DMS 273 treated with DMSO at 0.1 percent for 48 hours (cell line): Measurements from ENCODE around the gene URAD.
"Not testable (repeated sequence)": the region's sequence is repeated elsewhere in the genome, so short reads cannot be mapped to it uniquely, and the experiment has no call there.

Experiments used
- DNase-seq: peaks from one replicate; lab custom pipeline; 2025; lab: John Stamatoyannopoulos, UW

Gene URAD, protein sequence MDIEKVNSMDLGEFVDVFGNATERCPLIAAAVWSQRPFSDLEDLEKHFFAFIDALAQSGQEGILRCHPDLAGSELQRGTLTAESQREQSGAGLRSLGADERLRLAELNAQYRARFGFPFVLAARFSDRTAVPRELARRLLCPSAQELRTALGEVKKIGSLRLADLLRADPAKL

DNA sequence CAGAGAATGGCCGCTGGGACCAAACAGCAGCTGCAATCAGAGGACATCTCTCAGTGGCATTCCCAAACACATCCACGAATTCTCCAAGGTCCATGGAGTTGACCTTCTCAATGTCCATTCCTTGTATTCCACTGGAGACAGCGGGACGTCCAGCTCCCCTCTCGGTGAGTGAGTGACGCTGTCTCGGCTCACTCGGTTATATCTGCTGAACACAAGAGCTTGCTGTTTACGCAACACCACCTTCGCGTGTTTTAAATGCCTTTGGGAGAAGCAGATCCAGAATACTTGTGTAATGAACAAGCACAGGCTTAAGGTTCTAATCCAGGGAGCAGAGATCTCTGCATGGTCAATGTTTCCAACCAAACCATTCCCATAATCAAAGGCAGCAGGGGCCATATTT is at the start of gene URAD:
TSS of gene URAD (minus strand) at position 174 of the 400 bp plus-strand sequence. CDS start at position 118, 56 bp downstream.
- DNase-seq, result no peak

DNA sequence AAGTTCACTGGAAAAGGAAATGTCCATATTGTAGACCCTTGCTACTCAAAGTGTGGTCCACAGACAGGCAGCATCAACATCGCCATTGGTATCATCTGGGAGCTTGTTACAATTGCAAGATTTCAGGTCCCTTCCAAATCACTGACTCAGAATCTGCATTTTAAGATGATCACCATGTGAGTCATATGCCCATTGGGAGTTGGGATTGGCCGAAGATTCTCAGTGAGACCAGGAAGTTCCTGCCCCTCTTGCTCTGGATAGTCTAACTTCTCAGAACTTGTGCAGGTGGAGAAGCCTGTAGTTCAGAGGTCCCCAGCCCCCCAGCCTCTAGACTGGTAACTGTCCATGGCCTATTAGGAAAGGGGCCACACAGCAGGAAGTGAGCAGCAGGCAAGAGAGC is 48.9 kb upstream of the URAD start:
- no peak for DNase-seq

DNA sequence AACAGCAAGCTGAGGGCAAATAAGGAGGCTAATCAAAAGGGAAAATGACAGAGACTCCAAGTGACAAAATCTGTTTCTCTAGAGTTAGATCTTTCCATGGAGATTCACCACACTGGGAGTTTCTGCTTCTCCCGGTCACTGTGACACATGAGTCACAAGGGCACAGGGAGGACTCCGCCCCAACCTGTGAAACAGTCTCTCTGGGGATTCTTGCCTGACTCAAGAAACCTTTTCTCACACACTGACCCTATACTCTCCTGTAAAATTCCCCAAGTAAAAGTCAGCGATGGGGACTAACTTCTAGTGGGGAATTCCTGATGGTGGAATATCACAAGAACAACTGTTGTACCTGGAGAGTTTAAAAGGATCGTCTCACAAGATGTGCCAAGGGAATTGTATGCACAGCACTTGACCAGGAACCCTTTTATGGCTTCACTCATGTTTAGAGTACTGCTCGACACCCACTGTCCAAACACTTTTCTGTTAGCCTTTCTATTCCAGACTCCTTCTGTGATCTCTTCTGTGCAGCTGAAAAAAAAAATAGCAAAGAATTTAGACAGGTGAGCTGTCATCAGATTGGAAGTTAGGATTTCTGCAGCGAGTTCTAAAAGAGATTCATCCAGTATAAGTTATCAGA is 46.8 kb upstream of the URAD start:
- no peak for DNase-seq

DNA sequence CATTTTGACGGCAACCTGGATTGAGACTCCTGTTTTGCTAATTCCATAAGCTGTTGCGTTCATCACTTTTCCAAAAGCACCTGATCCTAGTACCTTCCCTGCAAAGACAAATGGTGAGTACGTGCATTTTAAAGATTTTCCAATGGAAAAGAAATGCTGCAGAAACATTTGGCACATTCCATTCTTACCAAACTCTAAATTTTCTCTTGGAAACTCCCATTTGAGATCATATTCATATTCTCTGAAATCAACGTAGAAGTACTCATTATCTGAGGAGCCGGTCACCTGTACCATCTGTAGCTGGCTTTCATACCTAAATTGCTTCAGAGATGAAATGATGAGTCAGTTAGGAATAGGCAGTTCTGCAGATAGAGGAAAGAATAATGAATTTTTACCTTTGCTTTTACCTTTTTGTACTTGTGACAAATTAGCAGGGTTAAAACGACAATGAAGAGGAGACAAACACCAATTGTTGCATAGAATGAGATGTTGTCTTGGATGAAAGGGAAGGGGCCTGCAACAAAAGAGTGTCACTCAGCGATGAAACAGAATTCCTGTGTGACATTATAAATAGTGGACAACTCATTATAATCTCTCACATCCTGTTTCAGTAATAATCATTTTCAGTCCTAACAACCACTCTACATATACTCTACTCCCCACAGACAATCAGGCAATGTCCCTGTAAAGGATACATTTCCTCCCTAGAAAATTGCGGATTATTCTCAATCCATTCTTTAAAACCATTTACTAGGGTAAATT is 45.6 kb upstream of the URAD start:
- no peak for DNase-seq

DNA sequence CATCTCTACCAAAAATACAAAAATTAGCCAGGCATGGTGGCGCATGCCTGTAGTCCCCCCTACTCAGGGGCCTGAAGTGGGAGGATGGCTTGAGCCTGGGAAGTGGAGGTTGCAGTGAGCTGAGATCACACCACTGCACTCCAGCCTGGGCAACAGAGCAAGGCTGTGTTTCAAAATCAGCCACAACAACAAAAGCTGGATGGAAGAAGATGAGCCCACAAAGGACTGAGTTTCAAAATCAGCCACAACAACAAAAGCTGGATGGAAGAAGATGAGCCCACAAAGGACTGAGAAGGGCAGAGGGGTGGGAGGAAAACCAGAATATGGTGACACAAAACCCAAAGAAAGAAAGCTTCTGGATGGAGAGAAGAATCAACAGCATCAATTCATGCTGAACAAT is 43.9 kb upstream of the URAD start:
- not testable (repeated sequence) for DNase-seq

DNA sequence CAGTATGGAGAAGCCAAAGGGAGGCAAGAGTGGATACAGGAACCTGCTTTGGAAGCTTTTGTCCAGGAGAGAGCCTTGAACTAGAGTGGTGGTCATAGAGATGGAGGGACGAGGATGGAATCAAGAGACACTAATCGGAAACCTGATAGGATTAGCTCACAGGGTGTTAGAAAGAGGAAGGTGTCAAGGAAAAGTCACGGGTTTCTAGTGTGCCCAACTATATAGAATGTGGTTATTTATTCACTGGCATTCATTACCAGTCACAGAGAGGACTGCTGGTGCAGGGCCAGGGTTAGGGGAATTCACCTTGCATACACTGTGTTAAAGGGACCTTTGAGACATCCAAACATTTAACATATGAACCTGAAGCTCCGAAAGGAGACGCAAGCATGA is 43.4 kb upstream of the URAD start:
- DNase-seq, result no peak

DNA sequence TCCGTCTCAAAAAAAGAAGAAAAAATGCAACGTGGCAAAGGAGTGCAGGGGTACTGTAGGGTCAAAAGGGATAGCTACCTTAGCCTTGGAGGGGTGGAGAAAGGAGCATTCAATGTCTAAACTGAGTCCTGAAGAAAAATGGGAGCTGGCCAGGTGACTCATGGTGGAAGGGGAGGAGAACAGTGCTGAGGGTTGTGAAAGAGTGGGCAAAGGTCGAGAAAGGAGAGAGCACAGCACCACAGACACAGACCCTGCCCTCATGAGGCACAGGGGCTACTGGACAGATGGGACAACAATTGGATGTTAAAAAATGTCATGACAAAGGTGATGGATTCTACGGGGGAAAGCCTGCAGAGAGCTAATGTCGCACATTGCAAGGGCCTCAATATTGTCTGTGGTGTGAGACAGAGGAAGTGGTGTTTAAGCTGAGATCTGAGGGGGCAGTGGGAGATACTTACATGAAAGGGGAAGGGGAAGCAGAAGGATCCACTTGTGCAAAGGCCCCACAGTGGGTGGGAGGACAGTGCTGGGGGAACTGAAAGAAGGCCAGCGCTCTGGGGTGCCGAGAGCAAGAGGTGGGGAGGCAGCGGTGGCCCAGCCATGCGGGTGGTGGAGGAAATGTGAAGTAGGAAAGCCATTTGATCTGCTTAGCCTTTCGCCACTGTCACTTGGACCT is 42.9 kb upstream of the URAD start:
- no peak for DNase-seq

DNA sequence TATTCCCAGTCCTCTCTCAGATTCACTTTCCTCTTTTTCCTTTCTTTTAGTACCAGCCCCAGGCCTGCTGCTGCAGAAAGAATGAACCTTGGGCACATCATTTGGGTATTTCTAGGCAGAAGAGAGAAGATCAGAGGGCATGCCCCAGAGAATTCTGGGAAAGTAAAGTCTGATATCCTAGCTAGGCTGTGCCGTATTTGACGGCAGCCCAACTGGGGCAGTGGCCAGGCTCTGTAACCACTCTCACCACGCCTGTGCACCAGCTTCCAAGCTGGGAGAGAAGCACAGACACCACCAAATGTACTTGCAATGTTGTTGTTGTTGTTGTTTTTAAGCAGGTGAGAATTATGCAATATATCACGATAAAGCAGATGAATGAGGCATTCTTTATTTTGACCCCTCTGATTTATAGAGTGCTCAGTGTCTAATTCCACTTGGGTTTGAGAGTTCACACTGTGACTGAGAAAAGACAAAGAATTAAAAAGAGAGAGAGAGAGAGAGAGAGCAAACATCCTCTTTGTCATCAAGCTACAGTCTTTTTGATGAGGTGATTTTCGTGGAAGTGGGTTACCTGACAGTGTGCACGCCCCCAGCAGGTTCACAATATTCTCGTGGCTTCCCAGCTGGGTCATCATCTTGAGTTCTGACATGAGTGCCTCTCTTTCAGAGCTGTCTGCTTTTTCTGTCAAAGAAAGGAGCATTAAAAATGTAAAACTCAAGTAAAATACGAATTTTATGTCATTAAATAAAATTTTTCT is 39.3 kb upstream of the URAD start:
- no peak for DNase-seq

DNA sequence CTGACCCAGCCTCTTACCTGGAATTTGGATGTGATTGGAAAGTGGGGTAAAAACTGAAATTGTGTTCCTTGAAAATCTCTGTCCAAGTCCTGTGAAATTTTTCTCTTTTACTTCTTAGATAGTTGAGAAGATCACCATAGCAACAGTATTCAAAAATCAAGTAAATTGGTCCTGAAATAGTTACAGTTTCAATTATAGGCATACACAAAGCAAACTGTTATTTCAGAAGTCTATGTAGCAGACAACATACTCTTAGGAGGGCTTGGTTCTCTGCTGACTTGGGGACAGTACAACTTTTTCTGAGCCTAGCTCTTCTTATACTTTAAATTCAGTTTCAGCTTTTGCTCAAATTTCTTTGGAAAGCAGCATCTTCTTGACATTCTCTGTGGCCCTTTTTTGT is 38.6 kb upstream of the URAD start:
- no peak for DNase-seq

DNA sequence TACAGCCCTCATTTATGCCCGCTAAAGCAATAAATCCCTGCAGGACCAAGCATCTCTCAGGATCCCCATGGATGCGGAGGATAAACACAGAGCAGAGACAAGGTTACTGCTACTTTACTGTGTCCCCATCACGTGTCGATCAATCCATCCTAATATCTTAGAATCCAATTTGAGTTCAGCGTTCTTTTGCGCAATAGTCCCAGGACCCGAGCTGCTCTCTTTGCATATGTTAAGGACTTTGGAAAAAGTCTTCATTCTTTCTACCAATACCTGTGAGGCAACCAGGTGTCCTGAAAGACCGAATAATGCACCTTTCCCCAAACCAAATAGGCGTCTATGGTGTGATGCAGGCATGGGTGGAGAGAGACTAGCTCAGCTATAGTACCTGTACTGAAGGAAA is 38.0 kb upstream of the URAD start:
- DNase-seq, result no peak

DNA sequence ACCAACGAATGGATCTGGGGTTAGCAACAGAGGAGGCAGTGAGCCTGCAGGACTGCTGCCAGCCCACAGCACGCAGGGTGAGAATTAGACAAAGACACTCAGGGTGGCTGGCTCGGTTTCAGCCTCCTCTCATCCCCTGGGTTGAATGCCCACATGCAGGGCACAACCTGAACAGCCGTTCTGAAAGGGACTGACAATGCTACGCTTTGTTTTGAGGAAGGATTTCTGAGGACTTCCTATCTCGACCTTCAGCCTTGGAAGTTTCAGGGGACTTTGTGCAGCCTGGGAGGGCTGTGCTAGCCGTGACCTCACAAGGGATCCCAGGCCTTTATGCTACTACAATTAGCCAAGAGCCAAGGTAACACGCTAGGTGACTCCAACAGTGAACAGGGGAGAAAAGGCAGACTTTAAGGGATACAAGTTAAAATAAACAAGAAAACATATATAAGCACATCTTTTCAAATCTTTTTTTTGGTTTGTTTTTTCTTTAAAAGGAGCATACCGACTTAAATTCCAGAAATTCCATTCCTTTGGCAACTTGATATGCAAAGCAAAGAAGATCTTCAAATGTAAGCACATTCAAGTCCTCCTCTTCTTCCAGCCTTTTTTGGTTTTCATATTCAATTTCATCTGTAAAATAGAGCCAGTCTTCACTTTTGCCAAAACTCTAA is 34.5 kb upstream of the URAD start:
- no peak for DNase-seq

DNA sequence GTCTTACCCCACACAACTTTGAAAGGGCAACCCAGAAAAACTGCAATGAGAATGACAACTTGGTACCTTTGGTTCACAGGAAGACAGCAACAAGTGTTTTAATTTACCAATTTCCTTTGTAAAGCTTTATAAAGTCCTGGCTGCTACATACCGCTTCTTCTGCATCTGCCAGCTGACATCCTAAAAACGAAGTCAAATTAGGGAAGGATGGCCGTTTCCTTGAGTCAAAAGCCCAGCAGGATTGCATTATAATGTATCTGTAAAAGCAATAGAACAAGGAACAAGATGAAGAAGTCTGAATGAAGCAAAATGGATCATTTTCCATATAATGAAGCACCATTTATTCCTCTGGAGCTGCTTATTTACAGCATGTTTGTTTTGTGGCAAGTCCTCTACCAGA is 25.8 kb upstream of the URAD start:
- DNase-seq, result no peak

DNA sequence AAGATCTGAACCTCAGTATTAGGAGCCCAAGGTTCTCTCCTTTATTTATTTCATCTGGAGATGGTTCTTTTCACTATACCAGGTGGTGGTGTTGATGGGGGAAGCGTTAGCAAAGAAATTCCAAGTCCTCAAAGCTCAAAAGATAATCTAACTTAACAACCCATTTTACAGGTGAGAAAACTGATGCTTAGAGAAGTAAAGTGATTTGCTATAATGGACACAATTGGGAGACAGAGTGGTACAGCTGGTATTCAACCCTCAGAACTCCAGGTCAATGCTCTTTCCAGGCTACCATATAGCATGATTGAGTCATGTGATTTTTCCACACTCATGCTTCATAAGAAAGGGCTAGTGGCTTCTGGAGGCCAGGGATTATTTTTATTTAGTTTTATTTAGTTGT is 25.0 kb upstream of the URAD start:
- no peak for DNase-seq

DNA sequence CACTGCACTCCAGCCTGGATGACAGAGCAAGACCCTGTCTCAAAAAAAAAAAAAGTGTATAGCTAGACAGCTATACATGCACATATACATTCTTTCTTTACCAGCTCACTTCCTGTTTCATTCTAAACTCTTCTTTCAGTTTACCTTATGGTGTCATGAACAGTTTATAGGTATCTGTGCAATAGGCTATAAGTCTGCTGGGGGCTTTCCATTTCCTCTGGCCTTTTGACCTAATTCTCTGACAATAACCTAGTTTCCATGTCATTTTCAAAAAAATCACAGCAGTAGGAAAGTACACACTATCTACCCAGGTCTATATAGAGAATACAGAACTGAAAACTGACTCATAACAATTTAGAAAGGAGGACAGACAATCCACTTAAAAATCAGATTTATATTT is 24.4 kb upstream of the URAD start:
- no peak for DNase-seq

DNA sequence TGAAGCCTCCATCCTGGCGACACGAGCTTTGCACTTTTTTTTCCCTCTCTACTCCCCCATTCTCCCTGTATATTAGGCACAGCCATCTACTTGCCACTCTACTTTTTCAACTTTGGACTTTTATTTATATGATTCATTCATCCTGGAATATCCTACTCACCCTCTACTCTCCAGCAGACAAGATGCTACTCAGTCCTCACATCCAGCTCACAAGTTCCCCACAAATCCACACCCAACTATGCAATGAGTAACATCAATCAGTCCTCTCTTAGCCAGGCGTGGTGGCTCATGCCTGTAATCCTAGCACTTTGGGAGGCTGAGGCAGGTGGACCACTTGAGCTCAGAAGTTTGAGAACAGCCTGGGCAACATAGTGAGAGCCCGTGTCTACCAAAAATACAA is 23.9 kb upstream of the URAD start:
- DNase-seq, result no peak

DNA sequence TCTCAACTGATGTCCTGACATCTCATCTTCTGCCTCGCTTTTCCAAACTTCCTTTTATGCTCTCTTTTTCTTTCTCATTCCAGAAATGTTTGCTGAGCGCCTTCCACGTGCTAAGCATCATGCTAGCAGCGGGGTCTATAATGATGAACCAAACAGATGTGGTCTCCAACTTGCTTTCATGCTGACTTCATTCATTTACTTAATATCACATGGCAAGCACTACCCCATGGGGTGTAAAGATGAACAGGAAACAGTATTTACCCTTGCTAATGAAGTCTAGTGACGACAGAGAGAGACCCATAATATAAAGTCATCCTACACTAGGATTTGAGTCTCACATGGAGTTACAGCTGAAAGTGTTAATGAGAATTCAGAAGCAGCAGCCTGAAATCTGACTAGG is 21.6 kb upstream of the URAD start:
- no peak for DNase-seq

DNA sequence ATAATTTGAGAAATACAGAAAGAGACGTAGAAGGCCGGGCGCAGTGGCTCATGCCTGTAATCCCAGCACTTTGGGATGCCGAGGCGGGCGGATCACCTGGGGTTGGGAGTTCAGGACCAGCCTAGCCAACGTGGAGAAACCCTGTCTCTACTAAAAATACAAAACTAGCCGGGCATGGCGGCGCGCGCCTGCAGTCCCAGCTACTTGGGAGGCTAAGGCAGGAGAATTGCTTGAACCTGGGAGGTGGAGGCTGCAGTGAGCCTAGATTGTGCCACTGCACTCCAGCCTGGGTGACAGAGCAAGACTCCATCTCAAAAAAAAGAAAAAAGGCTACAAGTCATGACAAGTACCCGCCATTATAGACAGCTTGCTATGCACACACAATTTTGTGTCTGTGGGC is 16.5 kb upstream of the URAD start:
- not testable (repeated sequence) for DNase-seq

DNA sequence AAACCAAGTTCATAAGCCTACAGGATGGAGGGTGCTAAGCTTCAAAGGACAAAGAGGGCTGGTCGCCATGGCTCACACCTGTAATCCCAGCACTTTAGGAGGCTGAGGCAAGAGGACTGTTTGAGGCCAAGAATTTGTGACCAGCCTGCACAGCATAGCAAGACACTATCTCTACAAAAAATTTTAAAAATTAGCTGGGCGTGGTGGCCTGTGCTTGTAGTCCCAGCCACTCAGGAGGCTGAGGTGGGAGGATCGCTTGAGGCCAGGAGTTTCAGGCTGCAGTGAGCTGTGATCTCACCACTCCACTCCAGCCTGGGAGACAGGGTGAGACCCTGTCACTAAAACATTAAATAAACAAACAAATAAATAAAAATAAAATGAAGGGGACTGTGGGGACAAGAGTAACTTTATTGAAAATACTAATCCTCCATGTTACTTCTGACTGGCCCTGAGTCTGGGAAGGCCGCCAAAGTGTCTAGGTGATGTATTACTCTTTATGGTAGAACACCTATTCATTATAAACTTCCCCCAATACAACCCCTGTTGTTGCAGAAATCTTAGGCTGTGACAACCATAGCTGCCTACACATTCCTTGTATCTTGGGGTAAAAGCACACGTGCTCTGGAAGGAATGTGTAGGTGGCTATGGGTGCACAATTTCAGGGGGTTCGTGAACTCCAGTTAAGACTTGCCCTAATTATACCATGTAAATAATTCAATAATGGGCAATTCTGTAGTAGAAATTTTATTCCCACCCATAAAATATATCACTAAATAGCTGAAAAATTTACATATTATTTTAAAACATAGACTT is 14.6 kb upstream of the URAD start:
- DNase-seq, result no peak

DNA sequence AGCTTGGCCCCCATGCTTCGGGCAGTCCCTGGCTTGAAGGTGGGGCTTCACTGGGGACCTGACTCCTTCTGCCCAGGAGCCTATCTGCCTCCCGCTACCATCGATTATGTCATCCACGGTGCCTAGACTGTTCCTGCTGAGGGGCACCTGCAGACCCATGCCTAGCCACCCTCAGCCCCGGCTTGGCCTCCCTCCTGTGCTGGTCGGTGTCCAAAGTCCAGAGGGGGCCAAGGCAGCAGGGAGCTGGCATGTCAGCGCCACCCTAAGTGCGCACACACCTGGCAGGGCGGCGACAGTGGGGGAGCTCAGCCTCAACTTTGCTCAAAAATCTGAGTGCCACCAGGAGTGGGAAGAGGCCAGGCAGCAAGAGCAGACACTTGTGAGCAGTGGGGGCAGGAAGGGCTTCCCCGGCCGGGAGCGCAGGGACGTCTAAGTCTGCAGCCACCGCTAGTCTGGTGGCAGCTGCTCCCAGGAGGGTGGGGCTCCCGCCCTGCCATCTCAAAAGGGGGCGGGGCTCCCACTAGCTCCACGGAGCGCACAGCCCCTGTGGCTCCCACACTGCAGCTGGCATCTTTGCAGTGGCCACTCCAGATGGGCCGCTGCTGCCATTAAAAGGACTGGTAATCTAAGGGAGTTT is 13.5 kb upstream of the URAD start:
- no peak for DNase-seq

DNA sequence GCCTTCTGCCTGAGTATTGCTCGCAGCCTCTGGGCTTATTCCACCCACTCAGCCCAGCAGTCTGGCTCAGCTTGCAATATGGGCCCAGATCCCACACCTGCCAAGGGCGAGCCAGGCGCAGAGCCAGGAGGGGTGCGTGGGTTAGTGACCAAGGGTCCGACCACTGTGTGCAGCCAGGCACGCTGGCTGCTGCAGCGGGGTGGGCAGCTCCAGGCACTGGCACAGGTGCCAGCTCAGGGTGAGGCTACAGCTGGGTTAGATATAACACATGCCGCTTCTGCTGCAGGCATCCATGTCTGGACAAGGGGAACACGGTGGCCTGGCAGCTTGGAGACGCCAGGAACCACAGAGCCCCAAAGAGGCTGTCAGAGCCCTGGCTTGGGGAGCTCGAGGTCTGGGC is 12.6 kb upstream of the URAD start:
- DNase-seq, result no peak
